Right cardiac atrium (tissue), 5 donors: Measurements from ENCODE around the gene SPATS2. TPM values are rescaled to one million over a fixed set of nuclear protein-coding genes. Genes with fewer than 3 reads are reported as not detected.

ENCODE experiments used
- ATAC-seq, 2 donors: fragments of 200-7000 bp; cut with Tn5 transposase; one replicate each; pipeline versions ENCODE4 v1.8.0 to v1.9.1; 2020; ENCODE audit warnings: moderate library complexity in 2 of 2, mild to moderate bottlenecking in 1 of 2
- DNase-seq, 3 donors: peaks; one replicate each; pipeline ENCODE4 v3.0.0-alpha.2; 2020
- H3K27ac ChIP-seq: one replicate; pipeline ENCODE4 v1.5.1; 2013; ENCODE audit warnings: mild to moderate bottlenecking, low read length, control low read depth, moderate library complexity
- H3K27me3 ChIP-seq: one replicate; pipeline ENCODE4 v1.6.1; 2013; ENCODE audit not compliant: control insufficient read depth, insufficient read depth
- H3K4me1 ChIP-seq: one replicate; pipeline ENCODE4 v1.6.1; 2013; ENCODE audit warnings: low read length; ENCODE audit not compliant: control insufficient read depth, insufficient read depth
- H3K4me3 ChIP-seq: one replicate; pipeline ENCODE4 v1.5.1; 2013; ENCODE audit warnings: low read length, control low read depth
- H3K9me3 ChIP-seq: one replicate; pipeline ENCODE4 v1.6.1; 2013; ENCODE audit warnings: low read length; ENCODE audit not compliant: control insufficient read depth
- WGBS: extraction: QIAGEN DNeasy Blood & Tissue Kit; methylation state at CpG from one replicate; pipeline ENCODE4 v1.1.7; 2013; 5-methylcytosine and 5-hydroxymethylcytosine counted together
- intact Hi-C, 4 donors: fragments of 100-400 bp; cut with DNase I; formaldehyde crosslinking; loops; one replicate each; pipeline versions ENCODE4 v1.11.0 to v1.14.0; 2022 to 2023
- polyA plus RNA-seq: library from polyadenylated mRNA; stranded (reverse); fragments of 200-250 nt; gene quantifications from one replicate; pipeline ENCODE4 v1.2.3, GENCODE V29; 2013
- total RNA-seq, 4 donors: library from RNA; stranded (reverse); fragmentation: NEBNext Ultra II Directional; extraction: Animal tissue kit (Norgen Biotek cat#: 25700); gene quantifications; one replicate each; pipeline ENCODE4 v1.2.1, GENCODE V29; 2021
- donor health status: healthy with polysubstance abuse.
- donor health status: DM: no; HTN: yes; CAD: no.
- donor health status: DM: no; HTN: no; CAD: no.
- donor health status: DM: no; HTN: yes; CAD: no; lungs with severe emphysema.
- donor health status: DM: yes; HTN: yes; CAD: no.

Gene SPATS2
- total and polyA plus RNA-seq, 5 donors: 5.5 to 10.3 (median 9.0) TPM

- ATAC-seq: no peak
- 2% methylated on average over 19 of the region's 19 CpGs for WGBS
These were observed 201.3 kb downstream of the SPATS2 start for GRCh38 chr12:49568442-49569162.

More at GRCh38 chr12:49568442-49569162, 201.3 kb downstream of the SPATS2 start:
- Histone ChIP-seq H3K4me3 (peak overlapping the region; percentile 95), H3K9me3 (no peaks in the 10 kb centered on the region), H3K4me1 (peaks cover 10% of the 10 kb centered on the region), H3K27me3 (no peaks in the 10 kb centered on the region), H3K27ac (peak overlapping the region; percentile 25)
- intact Hi-C loops: no loop called here
- no peak for DNase-seq

Other genes starting within 250 kb of the SPATS2 start
- 100 to 1,000 TPM; 170 to 515 (median 413) TPM for gene TUBA1B, start 236.1 kb upstream of the SPATS2 start, total RNA-seq
- 395 TPM for gene TUBA1B, start 236.1 kb upstream of the SPATS2 start, polyA plus RNA-seq
- gene TUBA1A, start 178.4 kb upstream of the SPATS2 start, total RNA-seq: 100 to 1,000 TPM in 2 of 4 donors, 10 to 100 TPM in 2; 75.6 to 136 (median 112) TPM
- gene TUBA1A, start 178.4 kb upstream of the SPATS2 start, polyA plus RNA-seq: 149 TPM
- gene TUBA1C, start 102.4 kb upstream of the SPATS2 start, total RNA-seq: 10 to 100 TPM; 34.2 to 71.7 (median 66.7) TPM
- gene TUBA1C, start 102.4 kb upstream of the SPATS2 start, polyA plus RNA-seq: 106 TPM
- gene PRPH, start 72.3 kb upstream of the SPATS2 start, total RNA-seq: 1 to 10 TPM in 1 of 4 donors, under 1 TPM in 3; 0.57 to 1.8 (median 0.94) TPM
- 2.0 TPM for gene PRPH, start 72.3 kb upstream of the SPATS2 start, polyA plus RNA-seq
- gene TROAP, start 44.2 kb upstream of the SPATS2 start, total RNA-seq: 1 to 10 TPM in 1 of 4 donors, under 1 TPM in 2, not detected in 1; 0.65 to 1.7 (median 0.93) TPM
- 0.25 TPM for gene TROAP, start 44.2 kb upstream of the SPATS2 start, polyA plus RNA-seq
- gene C1QL4, start 30.3 kb upstream of the SPATS2 start, total RNA-seq: not detected
- gene C1QL4, start 30.3 kb upstream of the SPATS2 start, polyA plus RNA-seq: not detected
- gene DNAJC22, start 20.6 kb upstream of the SPATS2 start, total RNA-seq: under 1 TPM; 0.24 to 0.86 (median 0.44) TPM
- 0.09 TPM for gene DNAJC22, start 20.6 kb upstream of the SPATS2 start, polyA plus RNA-seq
- 1 to 10 TPM in 3 of 4 donors, under 1 TPM in 1; 0.75 to 4.4 (median 1.2) TPM for gene KCNH3, start 171.6 kb downstream of the SPATS2 start, total RNA-seq
- gene KCNH3, start 171.6 kb downstream of the SPATS2 start, polyA plus RNA-seq: 1.6 TPM
- 100 to 1,000 TPM in 1 of 4 donors, 10 to 100 TPM in 3; 81.7 to 115 (median 87.0) TPM for gene MCRS1, start 200.7 kb downstream of the SPATS2 start, total RNA-seq
- gene MCRS1, start 200.7 kb downstream of the SPATS2 start, polyA plus RNA-seq: 72.3 TPM
- gene FAM186B, start 238.2 kb downstream of the SPATS2 start, total RNA-seq: under 1 TPM; 0.17 to 0.74 (median 0.43) TPM
- gene FAM186B, start 238.2 kb downstream of the SPATS2 start, polyA plus RNA-seq: 0.16 TPM